Fibroblast of villous mesenchyme (primary cell): Measurements from ENCODE around the gene PARL. TPM values are rescaled to one million over a fixed set of nuclear protein-coding genes. Genes with fewer than 3 reads are reported as not detected.

ENCODE experiments used
- DNase-seq: peaks from one replicate; pipeline ENCODE4 v3.0.0-alpha.2; 2010; ENCODE audit warnings: low read depth
- H3K4me3 ChIP-seq: 2 replicates; pipeline ENCODE4 v1.5.1; 2011; ENCODE audit warnings: low read depth, mild to moderate bottlenecking, low read length
- total RNA-seq: library from RNA; depleted of rRNA; stranded (reverse); fragments of >200 nt; gene quantifications from 2 replicates; pipeline ENCODE4 v1.2.3, GENCODE V29; 2012
- TF ChIP-seq, protein P1 (sequence below): IDR thresholded peaks from 2 replicates; pipeline ENCODE4 v1.5.1; 2012; ENCODE audit warnings: low read depth, mild to moderate bottlenecking, low read length; ENCODE audit not compliant: insufficient read depth

PARL gene
- total RNA-seq, 1 donor: 31.5 TPM

GRCh38 chr3:183845090-183845489 lies 39.6 kb downstream of the PARL start:
- no peak overlapping the region for H3K4me3 ChIP-seq
- TF ChIP-seq, protein P1, sequence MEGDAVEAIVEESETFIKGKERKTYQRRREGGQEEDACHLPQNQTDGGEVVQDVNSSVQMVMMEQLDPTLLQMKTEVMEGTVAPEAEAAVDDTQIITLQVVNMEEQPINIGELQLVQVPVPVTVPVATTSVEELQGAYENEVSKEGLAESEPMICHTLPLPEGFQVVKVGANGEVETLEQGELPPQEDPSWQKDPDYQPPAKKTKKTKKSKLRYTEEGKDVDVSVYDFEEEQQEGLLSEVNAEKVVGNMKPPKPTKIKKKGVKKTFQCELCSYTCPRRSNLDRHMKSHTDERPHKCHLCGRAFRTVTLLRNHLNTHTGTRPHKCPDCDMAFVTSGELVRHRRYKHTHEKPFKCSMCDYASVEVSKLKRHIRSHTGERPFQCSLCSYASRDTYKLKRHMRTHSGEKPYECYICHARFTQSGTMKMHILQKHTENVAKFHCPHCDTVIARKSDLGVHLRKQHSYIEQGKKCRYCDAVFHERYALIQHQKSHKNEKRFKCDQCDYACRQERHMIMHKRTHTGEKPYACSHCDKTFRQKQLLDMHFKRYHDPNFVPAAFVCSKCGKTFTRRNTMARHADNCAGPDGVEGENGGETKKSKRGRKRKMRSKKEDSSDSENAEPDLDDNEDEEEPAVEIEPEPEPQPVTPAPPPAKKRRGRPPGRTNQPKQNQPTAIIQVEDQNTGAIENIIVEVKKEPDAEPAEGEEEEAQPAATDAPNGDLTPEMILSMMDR: no peak
- DNase-seq: no peak

- no peak overlapping the region for H3K4me3 ChIP-seq
- TF ChIP-seq, protein P1: no peak
- DNase-seq: peak; percentile 83
Observed at GRCh38 chr3:183844606-183845005, 40.1 kb downstream of the PARL start.

GRCh38 chr3:183839751-183840150 lies 44.9 kb downstream of the PARL start:
- TF ChIP-seq, protein P1: no peak
- DNase-seq: no peak
- H3K4me3 ChIP-seq: no peak overlapping the region

GRCh38 chr3:183837894-183838293 lies 46.8 kb downstream of the PARL start:
- TF ChIP-seq, protein P1: no peak

GRCh38 chr3:183837390-183837789 lies 47.3 kb downstream of the PARL start:
- DNase-seq: no peak
- TF ChIP-seq, protein P1: no peak

More at GRCh38 chr3:183837894-183838293, 46.8 kb downstream of the PARL start:
- H3K4me3 ChIP-seq: no peak overlapping the region
- no peak for DNase-seq

DNA sequence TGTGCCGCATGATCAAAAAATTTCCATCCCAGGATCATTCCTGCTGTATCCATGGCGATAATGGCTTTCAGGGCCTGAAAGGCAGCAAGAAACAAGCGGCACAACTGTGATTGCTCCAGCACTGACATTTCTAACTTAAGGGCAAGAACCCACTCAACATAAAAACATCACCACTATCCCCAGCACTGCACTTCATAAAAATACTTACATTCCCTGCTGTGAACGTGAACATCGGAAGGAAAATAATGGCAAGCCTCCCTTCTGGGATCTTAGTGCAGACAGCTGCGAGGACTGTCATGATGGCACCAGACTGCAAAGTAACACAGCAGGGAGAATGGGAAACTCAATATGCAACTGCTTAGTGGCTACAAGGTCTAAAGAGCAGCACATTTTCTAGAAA lies 51.2 kb downstream of the PARL start:
- TF ChIP-seq, protein P1: no peak
- H3K4me3 ChIP-seq: no peak overlapping the region
- DNase-seq: no peak

More at GRCh38 chr3:183837390-183837789, 47.3 kb downstream of the PARL start:
- no peak overlapping the region for H3K4me3 ChIP-seq

GRCh38 chr3:183830187-183830586 lies 54.5 kb downstream of the PARL start:
- TF ChIP-seq, protein P1: no peak
- no peak for DNase-seq
- no peak overlapping the region for H3K4me3 ChIP-seq
